22Rv1 (cell line): ENCODE measurements around the gene TMIGD2.
"Not testable (repeated sequence)": the region's sequence is repeated elsewhere in the genome, so short reads cannot be mapped to it uniquely, and the experiment has no call there.

Source experiments
- H3K27ac ChIP-seq: fragments of 450-650 bp; 2 replicates; pipeline ENCODE4 v1.5.1; 2017
- ZFX ChIP-seq: fragments of 450-650 bp; IDR thresholded peaks from 2 replicates; pipeline ENCODE4 v1.6.1; 2017; ENCODE audit warnings: antibody characterized with exemption, borderline replicate concordance
- TF ChIP-seq, protein P1 (sequence below): fragments of 450-650 bp; IDR thresholded peaks from 2 replicates; pipeline ENCODE4 v1.5.1; 2017; ENCODE audit warnings: mild to moderate bottlenecking

TMIGD2 gene

DNA sequence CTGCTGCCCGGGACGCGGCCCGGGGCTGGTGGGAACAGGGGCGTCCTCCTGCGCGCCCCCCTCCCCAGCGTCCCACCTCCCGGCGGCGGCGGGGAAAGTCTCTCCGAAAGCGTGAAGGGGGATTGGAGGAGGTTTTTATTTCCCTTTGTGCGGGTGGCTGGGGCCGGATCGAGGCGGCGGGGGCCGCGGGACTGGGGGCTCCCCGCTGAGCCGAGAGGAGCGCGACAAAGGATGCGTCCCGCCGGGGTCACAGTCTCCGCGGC, 23.0 kb downstream of the TMIGD2 start:
- H3K27ac ChIP-seq = no peak overlapping the region
- TF ChIP-seq, protein P1, sequence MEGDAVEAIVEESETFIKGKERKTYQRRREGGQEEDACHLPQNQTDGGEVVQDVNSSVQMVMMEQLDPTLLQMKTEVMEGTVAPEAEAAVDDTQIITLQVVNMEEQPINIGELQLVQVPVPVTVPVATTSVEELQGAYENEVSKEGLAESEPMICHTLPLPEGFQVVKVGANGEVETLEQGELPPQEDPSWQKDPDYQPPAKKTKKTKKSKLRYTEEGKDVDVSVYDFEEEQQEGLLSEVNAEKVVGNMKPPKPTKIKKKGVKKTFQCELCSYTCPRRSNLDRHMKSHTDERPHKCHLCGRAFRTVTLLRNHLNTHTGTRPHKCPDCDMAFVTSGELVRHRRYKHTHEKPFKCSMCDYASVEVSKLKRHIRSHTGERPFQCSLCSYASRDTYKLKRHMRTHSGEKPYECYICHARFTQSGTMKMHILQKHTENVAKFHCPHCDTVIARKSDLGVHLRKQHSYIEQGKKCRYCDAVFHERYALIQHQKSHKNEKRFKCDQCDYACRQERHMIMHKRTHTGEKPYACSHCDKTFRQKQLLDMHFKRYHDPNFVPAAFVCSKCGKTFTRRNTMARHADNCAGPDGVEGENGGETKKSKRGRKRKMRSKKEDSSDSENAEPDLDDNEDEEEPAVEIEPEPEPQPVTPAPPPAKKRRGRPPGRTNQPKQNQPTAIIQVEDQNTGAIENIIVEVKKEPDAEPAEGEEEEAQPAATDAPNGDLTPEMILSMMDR = no peak
- no peak for TF ChIP-seq ZFX

DNA sequence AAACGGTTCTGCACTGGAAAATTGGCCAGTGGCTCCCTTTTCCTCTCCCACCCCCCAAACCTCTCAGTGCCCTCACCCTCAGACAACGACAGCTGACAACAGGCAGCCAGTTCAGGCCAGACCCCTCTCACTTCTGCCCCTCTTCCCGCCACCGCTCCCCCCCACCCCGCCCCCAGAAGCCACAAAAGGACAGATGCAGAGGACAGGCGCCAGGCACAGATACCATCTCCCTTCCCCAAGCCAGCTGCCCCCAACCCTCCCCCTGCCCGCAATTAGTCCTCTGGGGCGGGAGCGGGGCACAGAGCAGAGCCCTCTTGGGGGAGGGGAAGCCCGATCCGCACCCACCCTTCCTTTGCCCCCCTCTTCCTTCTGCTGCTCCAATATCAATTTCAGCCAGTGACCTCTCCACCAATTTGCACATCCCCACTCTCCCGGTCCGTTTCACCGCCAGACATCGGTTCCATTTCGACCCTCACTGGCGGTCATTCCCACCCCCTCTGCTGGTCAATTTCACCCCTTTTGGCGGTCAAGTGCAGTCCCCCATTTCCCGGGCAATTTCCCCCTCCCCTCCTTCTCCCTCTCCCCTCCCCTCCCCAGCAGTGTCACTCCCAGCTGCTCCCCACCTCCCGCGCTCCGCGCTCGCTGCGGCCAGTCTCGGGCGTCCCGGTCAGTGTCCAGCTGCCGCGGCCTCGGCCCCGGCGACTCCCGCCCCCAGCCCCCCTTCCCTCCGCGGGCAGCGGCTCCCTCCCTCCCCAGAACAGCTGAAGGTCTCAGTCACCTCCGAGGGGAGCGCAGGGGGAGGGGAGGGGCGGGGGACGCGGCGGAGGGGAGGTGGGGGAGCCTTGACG, 23.5 kb downstream of the TMIGD2 start, which contains the start of gene SHD:
SHD (plus strand) TSS at position 848 of the 848 bp plus-strand sequence. CDS start 798 bp downstream, outside the sequence.
- TF ChIP-seq ZFX = no peak
- TF ChIP-seq, protein P1 = no peak
- no peak within 1 kb of the TSS for H3K27ac ChIP-seq

DNA sequence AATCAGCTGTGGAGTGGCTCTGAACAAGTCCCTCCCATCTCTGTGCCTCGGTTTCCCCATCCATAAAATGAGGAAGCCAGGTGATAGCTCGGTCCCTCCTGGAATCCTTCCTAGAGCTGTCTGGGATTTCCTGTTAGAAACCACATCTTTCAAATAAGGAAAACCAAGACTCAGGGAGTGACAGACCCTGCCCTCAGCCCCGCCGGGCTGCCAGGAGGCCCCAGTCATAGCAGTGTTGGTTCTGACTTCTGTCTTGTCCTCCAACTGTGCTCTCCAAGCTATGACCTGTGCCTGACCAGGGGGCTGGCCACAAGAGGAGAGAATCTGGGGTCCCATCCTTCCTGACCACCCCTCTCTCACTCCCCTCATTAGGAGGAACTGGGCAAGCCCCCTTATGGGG, 24.2 kb downstream of the TMIGD2 start:
- TF ChIP-seq, protein P1 = no peak
- TF ChIP-seq ZFX = no peak
- no peak overlapping the region for H3K27ac ChIP-seq

DNA sequence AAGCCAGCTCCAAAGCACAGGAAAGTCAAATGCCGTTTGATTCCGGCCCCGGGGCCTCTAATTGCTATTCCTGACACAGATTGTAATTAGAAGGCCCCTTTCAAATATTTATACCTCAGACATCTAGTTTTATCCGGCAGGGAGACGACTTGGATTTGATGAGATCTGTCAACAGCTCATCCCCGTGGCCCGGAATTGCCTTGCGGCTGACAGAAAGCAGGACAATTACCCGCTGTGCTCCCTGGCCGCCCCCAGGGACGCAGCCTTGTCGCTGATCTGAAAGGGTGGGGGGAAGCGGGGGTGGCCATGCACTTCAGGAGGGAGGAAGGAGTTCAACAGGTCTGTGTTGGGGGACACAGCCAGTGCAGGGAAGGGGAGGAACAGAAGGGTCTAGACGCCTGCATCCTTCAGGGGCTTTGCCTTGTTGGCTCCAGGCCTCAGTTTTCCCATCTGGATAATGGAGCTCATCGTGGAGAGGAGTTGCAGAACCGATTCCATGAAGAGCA, 24.9 kb downstream of the TMIGD2 start:
- H3K27ac ChIP-seq = no peak overlapping the region
- TF ChIP-seq, protein P1 = no peak
- TF ChIP-seq ZFX = no peak

DNA sequence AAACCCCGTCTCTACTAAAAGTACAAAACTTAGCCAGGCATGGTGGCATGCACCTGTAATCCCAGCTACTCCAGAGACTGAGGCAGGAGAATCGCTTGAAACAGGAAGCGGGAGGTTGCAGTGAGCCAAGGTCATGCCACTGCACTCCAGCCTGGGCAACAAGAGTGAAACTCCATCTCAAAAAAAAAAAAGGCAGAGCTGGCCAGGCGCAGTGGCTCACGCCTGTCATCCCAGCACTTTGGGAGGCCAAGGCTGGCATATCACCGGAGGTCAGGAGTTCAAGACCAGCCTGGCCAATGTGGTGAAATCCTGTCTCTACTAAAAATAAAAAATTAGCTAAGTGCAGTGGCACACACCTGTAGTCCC, 27.9 kb downstream of the TMIGD2 start:
- not testable (repeated sequence) for H3K27ac ChIP-seq

DNA sequence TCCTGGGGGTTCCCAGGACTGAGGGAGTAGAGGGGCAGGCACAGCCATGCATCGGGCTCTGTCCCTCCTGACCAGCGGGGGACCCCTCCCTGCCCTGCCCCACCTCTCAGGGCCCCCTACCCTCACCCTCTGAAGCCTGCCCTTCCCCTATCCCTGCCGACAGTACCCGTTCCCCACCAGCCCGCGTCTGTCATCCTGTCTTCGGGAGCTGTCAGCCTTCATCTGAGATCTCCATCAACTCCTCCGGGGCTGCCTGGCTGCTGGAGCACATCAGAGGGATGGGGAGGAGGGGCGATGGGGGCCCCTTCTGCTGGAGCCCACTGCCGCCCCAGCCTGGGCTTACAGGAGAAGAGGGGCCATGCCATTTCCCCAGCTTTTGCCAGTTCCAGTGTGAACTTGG, 29.3 kb downstream of the TMIGD2 start:
- no peak overlapping the region for H3K27ac ChIP-seq
- TF ChIP-seq, protein P1 = no peak
- TF ChIP-seq ZFX = no peak

DNA sequence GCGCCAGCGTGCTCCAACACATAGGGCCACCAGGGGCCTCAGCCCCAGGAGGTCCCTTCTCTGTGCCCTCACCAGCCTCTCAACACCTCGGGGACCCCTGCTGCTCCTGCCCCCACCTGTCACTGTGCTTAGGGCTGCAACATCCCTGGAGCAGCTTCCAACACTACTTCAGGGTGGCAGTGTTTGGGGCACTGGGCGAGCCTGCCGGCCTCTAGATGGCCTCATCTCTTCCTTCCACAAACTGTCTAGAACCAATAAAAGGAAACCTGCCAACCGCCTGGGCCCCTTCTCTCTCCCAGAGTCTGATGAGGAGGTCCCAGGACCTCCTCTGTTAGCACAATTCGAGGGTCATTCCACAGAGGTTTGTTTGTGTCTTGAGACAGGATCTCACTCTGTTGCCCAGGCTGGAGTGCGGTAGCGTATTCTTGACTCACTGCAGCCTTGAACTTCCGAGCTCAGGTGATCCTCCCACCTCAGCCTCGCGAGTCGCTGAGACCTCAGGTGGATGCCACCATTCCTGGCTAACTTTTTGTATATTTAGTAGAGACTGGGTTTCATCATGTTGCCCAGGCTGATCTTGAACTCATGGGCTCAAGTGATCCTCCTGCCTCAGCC, 33.3 kb downstream of the TMIGD2 start:
- H3K27ac ChIP-seq = peak overlapping the region; percentile 43
- TF ChIP-seq ZFX = no peak

DNA sequence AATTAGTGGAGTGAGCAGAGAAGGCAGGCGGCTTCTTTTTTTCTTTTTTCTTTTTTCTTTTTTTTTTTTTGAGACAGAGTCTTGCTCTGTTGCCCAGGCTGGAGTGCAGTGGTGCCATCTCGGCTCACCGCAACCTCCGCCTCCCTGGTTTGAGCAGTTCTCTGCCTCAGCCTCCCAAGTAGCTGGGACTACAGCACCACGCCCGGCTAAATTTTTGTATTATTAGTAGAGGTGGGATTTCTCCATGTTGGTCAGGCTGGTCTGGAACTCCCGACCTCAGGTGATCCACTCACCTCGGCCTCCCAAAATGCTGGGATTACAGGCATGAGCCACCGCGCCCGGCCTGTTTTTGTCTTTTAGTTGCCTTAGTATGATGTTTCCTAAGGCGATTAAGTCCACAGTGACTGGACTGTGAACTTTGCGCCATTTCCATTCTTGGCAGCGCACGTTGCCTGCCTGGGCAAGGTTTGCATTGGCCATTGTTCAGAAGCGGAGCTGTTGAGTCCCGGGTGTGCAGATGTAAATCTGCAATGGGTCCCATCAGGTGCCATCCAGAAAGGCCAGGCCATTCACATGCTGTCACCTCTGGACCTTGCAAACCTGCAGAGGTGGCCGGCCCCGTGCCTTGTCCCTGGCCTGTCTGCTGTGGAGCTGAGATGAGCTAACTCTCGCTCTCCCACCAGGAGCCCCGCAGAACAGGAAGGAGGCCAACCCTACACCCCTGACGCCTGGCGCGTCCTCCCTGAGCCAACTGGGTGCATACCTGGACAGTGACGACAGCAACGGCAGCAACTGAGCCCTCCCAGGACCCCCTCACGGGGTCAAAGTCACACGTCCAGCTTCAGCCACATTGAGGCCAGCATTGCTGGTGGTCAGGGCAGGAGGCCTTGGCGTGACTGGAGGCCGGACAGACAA, 34.0 kb downstream of the TMIGD2 start:
- TF ChIP-seq, protein P1 = peak; percentile 58
- TF ChIP-seq ZFX = no peak
- H3K27ac ChIP-seq = peak overlapping the region; percentile 43
